ENCODE data around the gene ITGB2. TPM values are rescaled to one million over a fixed set of nuclear protein-coding genes. Genes with fewer than 3 reads are reported as not detected.

Gene ITGB2
- total RNA-seq, 4 donors from 2014 or later, result 20.2 to 46.8 (median 21.0) TPM

- Histone ChIP-seq H3K4me1 (no peaks in the 10 kb centered on the region), H3K4me3 (no peak overlapping the region), H3K36me3 (no peaks in the 10 kb centered on the region), H3K27ac (no peak overlapping the region), H3K9me3 (no peaks in the 10 kb centered on the region), H3K27me3 (no peaks in the 10 kb centered on the region)
- TF ChIP-seq POLR2A (IDR thresholded peaks at IDR 0.05), result no peak
- no peak for TF ChIP-seq CTCF (IDR thresholded peaks at IDR 0.05)
- DNase-seq, result no peak
- intact Hi-C loops (cut with DNase I; ENCODE audit: low total_unique reads), result no loop called here
Measured at GRCh38 chr21:44912158-44912473, 8.6 kb downstream of the ITGB2 start.

- H3K4me1 ChIP-seq, result no peaks in the 10 kb centered on the region
Measured at GRCh38 chr21:44911384-44912157, 9.1 kb downstream of the ITGB2 start.

GRCh38 chr21:44911068-44911383, 9.7 kb downstream of the ITGB2 start:
- intact Hi-C loops (cut with DNase I; ENCODE audit: low total_unique reads), result no loop called here
- Histone ChIP-seq H3K4me1 (no peaks in the 10 kb centered on the region), H3K4me3 (no peak overlapping the region), H3K27ac (no peak overlapping the region), H3K27me3 (no peaks in the 10 kb centered on the region), H3K36me3 (no peaks in the 10 kb centered on the region), H3K9me3 (no peaks in the 10 kb centered on the region)
- TF ChIP-seq CTCF (IDR thresholded peaks at IDR 0.05) (no peak), POLR2A (IDR thresholded peaks at IDR 0.05) (no peak)
- no peak for DNase-seq

More at GRCh38 chr21:44911384-44912157, 9.1 kb downstream of the ITGB2 start:
- Histone ChIP-seq H3K4me3 (no peak overlapping the region), H3K36me3 (no peaks in the 10 kb centered on the region), H3K27me3 (no peaks in the 10 kb centered on the region), H3K27ac (peak overlapping the region in 1 of 2 donors; percentile 15), H3K9me3 (no peaks in the 10 kb centered on the region)
- peak in 2 of 4 experiments; percentile 32 to 33 for TF ChIP-seq CTCF (IDR thresholded peaks at IDR 0.05)
- no peak for TF ChIP-seq POLR2A (IDR thresholded peaks at IDR 0.05)
- DNase-seq, result peak; percentile 31 to 46
- intact Hi-C loops (cut with DNase I; ENCODE audit: low total_unique reads), result no loop called here

- no peaks in the 10 kb centered on the region for H3K4me1 ChIP-seq
- no peak overlapping the region for H3K4me3 ChIP-seq
- no peak overlapping the region for H3K27ac ChIP-seq
- TF ChIP-seq CTCF (IDR thresholded peaks at IDR 0.05), result no peak
- TF ChIP-seq POLR2A (IDR thresholded peaks at IDR 0.05), result no peak
- no peaks in the 10 kb centered on the region for H3K27me3 ChIP-seq
- no peaks in the 10 kb centered on the region for H3K36me3 ChIP-seq
- no peaks in the 10 kb centered on the region for H3K9me3 ChIP-seq
- no peak for DNase-seq
- intact Hi-C loops (cut with DNase I; ENCODE audit: low total_unique reads), result no loop called here
Measured at GRCh38 chr21:44910229-44911067, 10.3 kb downstream of the ITGB2 start.

- Histone ChIP-seq H3K36me3 (no peaks in the 10 kb centered on the region), H3K4me3 (no peak overlapping the region), H3K27me3 (no peaks in the 10 kb centered on the region), H3K4me1 (no peaks in the 10 kb centered on the region), H3K9me3 (no peaks in the 10 kb centered on the region), H3K27ac (no peak overlapping the region)
- DNase-seq, result no peak
- intact Hi-C loops (cut with DNase I; ENCODE audit: low total_unique reads), result no loop called here
- TF ChIP-seq CTCF (IDR thresholded peaks at IDR 0.05) (no peak), POLR2A (IDR thresholded peaks at IDR 0.05) (no peak)
Measured at GRCh38 chr21:44909719-44910118, 11.0 kb downstream of the ITGB2 start.
